Measurements from ENCODE around the gene NPW. TPM values are rescaled to one million over a fixed set of nuclear protein-coding genes. Genes with fewer than 3 reads are reported as not detected.
"Not testable (repeated sequence)": the region's sequence is repeated elsewhere in the genome, so short reads cannot be mapped to it uniquely, and the experiment has no call there.

Gene NPW
- total RNA-seq, 1 experiment from 2014 or later: 1.6 TPM

- H3K27ac ChIP-seq: no peak overlapping the region
- no peak overlapping the region for H3K4me3 ChIP-seq
- no peaks in the 10 kb centered on the region for H3K9me3 ChIP-seq (replicated peaks)
- H3K27me3 ChIP-seq: peaks cover 17% of the 10 kb centered on the region; the same call in 1 of the 2 replicates
- no peaks in the 10 kb centered on the region for H3K36me3 ChIP-seq
- H3K4me1 ChIP-seq: peaks cover 20% of the 10 kb centered on the region
- no peak for DNase-seq
Measured at GRCh38 chr16:2030036-2030435, 10.5 kb downstream of the NPW start.

DNA sequence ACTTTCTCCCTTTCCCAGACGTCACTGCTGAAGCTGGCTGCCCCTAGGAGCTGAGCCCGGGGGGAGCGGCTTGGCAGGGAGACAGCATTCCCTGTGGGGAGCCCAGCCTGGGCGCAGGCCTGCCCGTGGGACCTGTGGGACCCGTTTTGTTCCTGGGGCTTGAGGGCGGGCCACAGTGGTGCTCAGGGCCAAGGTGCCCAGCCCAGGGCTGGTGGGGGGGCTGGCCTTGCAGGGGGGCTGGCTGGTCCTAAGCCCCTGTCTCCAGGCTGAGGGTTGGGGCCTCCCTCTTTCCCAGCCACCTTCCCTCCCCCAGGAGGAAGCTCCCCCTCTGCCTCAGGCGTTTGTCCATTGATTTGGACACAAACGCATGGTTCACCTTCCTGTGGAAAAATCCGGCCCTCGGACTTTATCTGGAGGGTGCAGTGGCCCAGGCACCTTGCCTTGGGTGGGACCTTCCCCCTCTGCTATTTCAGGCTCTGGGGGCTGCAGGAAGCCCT, 11.5 kb downstream of the NPW start:
- Histone ChIP-seq H3K4me3 (no peak overlapping the region), H3K4me1 (peaks cover 25% of the 10 kb centered on the region), H3K9me3 (replicated peaks) (no peaks in the 10 kb centered on the region), H3K36me3 (no peaks in the 10 kb centered on the region), H3K27ac (no peak overlapping the region), H3K27me3 (peaks cover 9% of the 10 kb centered on the region; the same call in 1 of the 2 replicates)
- DNase-seq: no peak

DNA sequence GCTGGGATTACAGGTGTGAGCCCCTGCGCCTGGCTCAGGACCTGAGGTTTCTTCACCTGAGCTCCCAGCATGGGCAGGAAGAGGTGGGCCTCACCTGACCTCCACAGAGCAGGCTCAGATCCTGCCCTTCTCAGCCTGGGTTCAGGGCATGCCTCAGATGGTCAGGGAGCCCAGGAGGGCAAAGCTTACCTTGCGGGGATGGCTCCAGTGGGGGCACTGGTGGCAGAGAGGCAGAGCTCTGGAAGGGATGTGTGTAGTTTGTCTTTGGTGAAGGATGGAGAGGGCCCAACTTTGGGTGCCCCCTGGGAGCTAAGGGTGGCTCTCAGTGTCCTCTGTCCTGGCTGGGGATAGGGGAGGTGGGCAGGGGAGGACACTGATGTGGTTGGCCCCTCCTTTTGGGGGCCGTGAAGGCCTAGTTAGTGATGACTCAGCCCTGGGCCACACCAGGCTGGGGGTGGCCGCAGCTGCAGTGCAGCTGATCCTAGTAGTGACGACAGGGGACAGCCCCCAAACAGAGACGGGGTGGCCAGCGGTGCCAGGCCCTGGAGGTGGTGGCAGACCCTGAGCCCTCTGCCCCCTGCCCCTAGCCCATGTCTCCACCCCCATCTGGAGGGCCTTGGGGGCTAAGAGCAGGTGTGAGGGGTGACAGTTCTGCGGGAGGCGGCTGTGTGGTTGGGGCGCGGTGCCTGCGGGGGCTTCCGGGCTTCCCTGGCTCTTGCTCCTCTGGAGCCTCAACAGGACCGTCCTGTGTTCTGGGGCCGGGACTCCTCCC, 12.9 kb downstream of the NPW start:
- H3K27ac ChIP-seq: no peak overlapping the region
- no peaks in the 10 kb centered on the region for H3K36me3 ChIP-seq
- H3K4me3 ChIP-seq: peak overlapping the region; percentile 57
- H3K27me3 ChIP-seq: peaks cover 8% of the 10 kb centered on the region; the same call in 1 of the 2 replicates
- no peaks in the 10 kb centered on the region for H3K9me3 ChIP-seq (replicated peaks)
- H3K4me1 ChIP-seq: peaks cover 27% of the 10 kb centered on the region
- DNase-seq: peak in 1 of 2 experiments; percentile 44

GRCh38 chr16:2033057-2033908, 13.7 kb downstream of the NPW start:
- Histone ChIP-seq H3K4me1 (peaks cover 27% of the 10 kb centered on the region), H3K9me3 (replicated peaks) (no peaks in the 10 kb centered on the region), H3K27me3 (no peaks in the 10 kb centered on the region; the same call in 1 of the 2 replicates), H3K4me3 (peak overlapping the region; percentile 57), H3K36me3 (no peaks in the 10 kb centered on the region), H3K27ac (peak overlapping the region; percentile 32)
- DNase-seq: peak; percentile 53 to 62

- H3K9me3 ChIP-seq (replicated peaks); DNase-seq; H3K27me3 ChIP-seq; H3K36me3 ChIP-seq: not testable (repeated sequence)
- H3K4me3 ChIP-seq: peak overlapping the region; percentile 57
- peaks cover 32% of the 10 kb centered on the region for H3K4me1 ChIP-seq
- H3K27ac ChIP-seq: peak overlapping the region; percentile 32
Measured at GRCh38 chr16:2033909-2034695, 14.5 kb downstream of the NPW start.

DNA sequence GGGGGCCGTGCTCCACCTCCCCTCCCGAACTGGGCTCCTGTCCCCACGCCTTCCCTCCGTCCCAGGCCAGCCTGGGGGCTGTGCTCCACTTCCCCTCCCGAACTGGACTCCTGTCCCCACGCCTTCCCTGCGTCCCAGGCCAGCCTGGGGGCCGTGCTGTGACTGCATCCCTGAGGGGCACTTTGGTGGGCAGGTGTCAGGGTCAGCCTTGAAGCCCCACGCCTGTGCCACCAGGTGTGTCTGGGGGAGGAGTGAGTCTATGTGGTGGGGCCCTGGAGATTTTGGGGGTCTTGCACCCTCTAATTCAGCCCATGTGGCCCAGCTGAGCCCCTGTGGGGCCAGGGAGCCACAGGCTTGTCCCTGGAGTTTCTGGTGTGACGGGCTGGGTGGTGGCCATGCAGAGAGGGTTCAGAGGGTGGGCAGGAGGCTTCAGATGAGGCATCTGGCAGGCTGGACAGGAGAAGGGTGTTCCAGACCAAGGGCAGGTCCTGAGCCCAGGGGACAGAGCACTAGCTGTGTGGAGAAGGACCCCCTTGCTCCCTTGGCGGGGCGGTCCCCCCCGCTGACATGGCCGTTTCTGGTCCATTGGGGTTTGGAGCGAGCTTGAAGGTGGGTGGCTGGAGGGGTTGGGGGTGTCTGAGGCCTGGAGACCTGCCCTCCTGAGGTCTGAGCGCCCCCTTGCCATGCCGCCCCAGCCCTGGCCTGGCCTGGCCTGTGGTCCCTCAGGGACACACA, 15.3 kb downstream of the NPW start:
- H3K27ac ChIP-seq: peak overlapping the region; percentile 57
- no peaks in the 10 kb centered on the region for H3K9me3 ChIP-seq (replicated peaks)
- H3K4me3 ChIP-seq: peak overlapping the region; percentile 43
- H3K4me1 ChIP-seq: peaks cover 39% of the 10 kb centered on the region
- H3K27me3 ChIP-seq: no peaks in the 10 kb centered on the region
- DNase-seq: no peak
- H3K36me3 ChIP-seq: no peaks in the 10 kb centered on the region

- Histone ChIP-seq H3K4me1 (peaks cover 47% of the 10 kb centered on the region), H3K36me3 (no peaks in the 10 kb centered on the region), H3K27me3 (no peaks in the 10 kb centered on the region), H3K27ac (peak overlapping the region; percentile 57), H3K4me3 (peak overlapping the region; percentile 43), H3K9me3 (replicated peaks) (no peaks in the 10 kb centered on the region)
- DNase-seq: peak; percentile 83 to 85
Measured at GRCh38 chr16:2035431-2036199, 16.0 kb downstream of the NPW start.

GRCh38 chr16:2036200-2036966, 16.8 kb downstream of the NPW start:
- H3K36me3 ChIP-seq: no peaks in the 10 kb centered on the region
- H3K27ac ChIP-seq: peak overlapping the region; percentile 57
- H3K4me3 ChIP-seq: peak overlapping the region; percentile 43
- peaks cover 54% of the 10 kb centered on the region for H3K4me1 ChIP-seq
- no peaks in the 10 kb centered on the region for H3K27me3 ChIP-seq
- H3K9me3 ChIP-seq (replicated peaks): no peaks in the 10 kb centered on the region
- no peak for DNase-seq

DNA sequence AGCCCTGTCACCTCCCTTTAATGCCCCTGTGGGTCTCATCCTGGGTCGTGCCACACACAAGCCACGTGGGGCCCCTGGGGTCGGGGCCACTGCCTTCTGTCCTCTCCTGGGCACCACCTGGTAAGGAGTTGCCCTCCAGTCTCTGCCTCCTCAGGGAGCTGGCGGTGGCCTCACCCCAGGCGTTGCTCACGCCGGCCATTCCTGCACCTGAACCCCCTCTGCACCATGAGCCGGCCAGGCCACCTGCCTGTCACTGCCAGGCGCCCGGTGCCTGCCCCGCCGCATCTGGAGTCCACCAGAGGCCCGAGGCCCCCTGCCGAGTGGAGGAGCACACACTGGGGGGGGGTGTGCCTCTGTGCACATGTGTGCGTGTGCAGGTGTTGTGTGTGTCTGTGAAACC, 17.5 kb downstream of the NPW start:
- Histone ChIP-seq H3K27me3 (no peaks in the 10 kb centered on the region), H3K36me3 (no peaks in the 10 kb centered on the region), H3K4me1 (peaks cover 61% of the 10 kb centered on the region), H3K27ac (no peak overlapping the region), H3K4me3 (no peak overlapping the region), H3K9me3 (replicated peaks) (no peaks in the 10 kb centered on the region)
- no peak for DNase-seq

DNA sequence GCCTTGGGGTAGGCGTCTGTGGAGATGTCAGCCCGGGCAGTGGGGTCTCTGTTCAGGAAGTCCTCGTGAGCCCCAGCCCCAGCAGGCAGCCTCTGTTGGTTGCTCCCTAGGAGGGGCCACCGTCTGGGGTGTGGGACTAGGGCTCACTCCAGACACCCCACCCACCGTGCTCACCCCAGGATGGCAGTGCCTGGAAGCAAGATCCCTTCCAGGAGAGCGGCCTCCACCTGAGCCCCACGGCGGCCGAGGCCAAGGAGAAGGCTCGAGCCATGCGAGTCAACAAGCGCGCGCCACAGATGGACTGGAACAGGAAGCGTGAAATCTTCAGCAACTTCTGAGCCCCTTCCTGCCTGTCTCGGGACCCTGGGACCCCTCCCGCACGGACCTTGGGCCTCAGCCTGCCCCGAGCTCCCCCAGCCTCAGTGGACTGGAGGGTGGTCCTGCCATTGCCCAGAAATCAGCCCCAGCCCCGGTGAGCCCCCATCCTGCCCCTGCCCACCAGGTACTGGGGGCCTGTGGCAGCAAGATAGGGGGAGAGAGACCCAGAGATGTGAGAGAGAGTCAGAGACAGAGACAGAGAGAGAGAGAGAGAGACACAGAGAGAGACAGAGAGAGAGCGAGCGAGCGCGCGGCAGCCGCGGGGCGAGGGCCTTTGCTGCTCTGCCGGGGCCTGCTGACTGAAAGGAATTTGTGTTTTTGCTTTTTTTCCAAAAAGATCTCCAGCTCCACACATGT, 18.2 kb downstream of the NPW start:
- Histone ChIP-seq H3K36me3 (no peaks in the 10 kb centered on the region), H3K4me1 (peaks cover 58% of the 10 kb centered on the region), H3K27ac (no peak overlapping the region), H3K9me3 (replicated peaks) (no peaks in the 10 kb centered on the region), H3K4me3 (no peak overlapping the region), H3K27me3 (no peaks in the 10 kb centered on the region)
- no peak for DNase-seq

- no peak for DNase-seq
- H3K27ac ChIP-seq: peak overlapping the region; percentile 73
- no peak overlapping the region for H3K4me3 ChIP-seq
- no peaks in the 10 kb centered on the region for H3K36me3 ChIP-seq
- peaks cover 54% of the 10 kb centered on the region for H3K4me1 ChIP-seq
- H3K27me3 ChIP-seq: no peaks in the 10 kb centered on the region
- no peaks in the 10 kb centered on the region for H3K9me3 ChIP-seq (replicated peaks)
Measured at GRCh38 chr16:2038382-2039231, 19.0 kb downstream of the NPW start.
